Right atrium auricular region (tissue), 2 donors: ENCODE measurements around the gene C6orf52. TPM values are rescaled to one million over a fixed set of nuclear protein-coding genes. Genes with fewer than 3 reads are reported as not detected.

Experiments used
- DNase-seq: peaks from one replicate; pipeline ENCODE4 v3.0.0-alpha.2; 2019; ENCODE audit warnings: low spot score
- H3K27ac ChIP-seq, 2 donors: fragments of 200-600 bp; sonication (generic); 1 replicate in 1 of 2; 2 replicates in 1 of 2; pipeline ENCODE4 v1.5.1; 2016 to 2019
- H3K27me3 ChIP-seq, 2 donors: fragments of 200-600 bp; sonication (generic); one replicate each; pipeline versions ENCODE4 v1.5.1 to v1.6.0; 2017 to 2019
- H3K36me3 ChIP-seq: fragments of 200-600 bp; sonication (generic); one replicate; pipeline ENCODE4 v1.5.1; 2016
- H3K4me1 ChIP-seq, 2 donors: fragments of 200-600 bp; sonication (generic); one replicate each; pipeline versions ENCODE4 v1.5.1 to v1.6.0; 2017 to 2019
- H3K4me3 ChIP-seq, 2 donors: fragments of 200-600 bp; sonication (generic); 1 replicate in 1 of 2; 2 replicates in 1 of 2; pipeline ENCODE4 v1.5.1; 2017 to 2019; ENCODE audit warnings: mild to moderate bottlenecking in 1 of 2, moderate library complexity in 1 of 2
- H3K9me3 ChIP-seq, 2 donors: fragments of 200-600 bp; sonication (generic); one replicate each; pipeline ENCODE4 v1.5.1; 2019
- total RNA-seq, 2 donors: library from RNA; depleted of rRNA; stranded (reverse); fragments of >200 nt; gene quantifications; one replicate each; pipeline ENCODE4 v1.1.0, GENCODE V29; 2016
- TF ChIP-seq, protein P1 (sequence below), 2 donors: fragments of 200-600 bp; sonication (generic); IDR thresholded peaks; one replicate each; pipeline ENCODE4 v1.5.1; 2019; ENCODE audit warnings: antibody characterized with exemption in 2 of 2

C6orf52 gene
- total RNA-seq, 2 donors from 2014 or later = not detected

DNA sequence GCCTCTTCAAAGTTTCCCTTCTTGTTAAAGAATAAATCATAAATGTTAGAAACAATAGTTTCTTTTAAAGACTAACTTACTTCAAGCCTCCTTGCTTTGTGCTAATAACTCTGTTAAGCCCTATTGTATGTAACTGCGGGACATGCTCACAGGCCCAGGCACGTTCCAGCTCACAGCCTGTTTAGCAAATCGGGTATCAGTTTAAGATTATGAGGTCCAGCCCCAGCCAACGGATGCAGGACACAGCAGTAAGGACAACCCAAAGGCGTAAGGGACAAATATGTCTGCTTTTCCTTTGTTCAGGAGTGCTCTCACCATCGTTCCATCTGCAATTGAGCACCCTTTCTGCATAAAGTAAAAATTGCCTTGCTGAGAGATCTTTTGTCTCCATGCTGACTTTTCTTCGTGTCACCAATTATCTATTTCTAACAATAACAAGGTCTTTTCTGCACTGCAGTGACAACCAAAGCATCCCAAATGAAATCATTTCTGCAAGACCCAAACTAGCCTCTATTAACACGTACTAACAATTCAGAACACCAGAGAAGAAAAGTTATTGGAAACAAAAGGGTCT, 1.4 kb downstream of the C6orf52 start:
- Histone ChIP-seq H3K4me3 (no peak overlapping the region), H3K27me3 (no peaks in the 10 kb centered on the region), H3K4me1 (peaks cover 0 to 23% of the 10 kb centered on the region in 2 donors), H3K27ac (no peak overlapping the region), H3K36me3 (peaks cover 6% of the 10 kb centered on the region), H3K9me3 (no peaks in the 10 kb centered on the region)
- DNase-seq = no peak
- TF ChIP-seq, protein P1, sequence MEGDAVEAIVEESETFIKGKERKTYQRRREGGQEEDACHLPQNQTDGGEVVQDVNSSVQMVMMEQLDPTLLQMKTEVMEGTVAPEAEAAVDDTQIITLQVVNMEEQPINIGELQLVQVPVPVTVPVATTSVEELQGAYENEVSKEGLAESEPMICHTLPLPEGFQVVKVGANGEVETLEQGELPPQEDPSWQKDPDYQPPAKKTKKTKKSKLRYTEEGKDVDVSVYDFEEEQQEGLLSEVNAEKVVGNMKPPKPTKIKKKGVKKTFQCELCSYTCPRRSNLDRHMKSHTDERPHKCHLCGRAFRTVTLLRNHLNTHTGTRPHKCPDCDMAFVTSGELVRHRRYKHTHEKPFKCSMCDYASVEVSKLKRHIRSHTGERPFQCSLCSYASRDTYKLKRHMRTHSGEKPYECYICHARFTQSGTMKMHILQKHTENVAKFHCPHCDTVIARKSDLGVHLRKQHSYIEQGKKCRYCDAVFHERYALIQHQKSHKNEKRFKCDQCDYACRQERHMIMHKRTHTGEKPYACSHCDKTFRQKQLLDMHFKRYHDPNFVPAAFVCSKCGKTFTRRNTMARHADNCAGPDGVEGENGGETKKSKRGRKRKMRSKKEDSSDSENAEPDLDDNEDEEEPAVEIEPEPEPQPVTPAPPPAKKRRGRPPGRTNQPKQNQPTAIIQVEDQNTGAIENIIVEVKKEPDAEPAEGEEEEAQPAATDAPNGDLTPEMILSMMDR (IDR thresholded peaks at IDR 0.05) = no peak

DNA sequence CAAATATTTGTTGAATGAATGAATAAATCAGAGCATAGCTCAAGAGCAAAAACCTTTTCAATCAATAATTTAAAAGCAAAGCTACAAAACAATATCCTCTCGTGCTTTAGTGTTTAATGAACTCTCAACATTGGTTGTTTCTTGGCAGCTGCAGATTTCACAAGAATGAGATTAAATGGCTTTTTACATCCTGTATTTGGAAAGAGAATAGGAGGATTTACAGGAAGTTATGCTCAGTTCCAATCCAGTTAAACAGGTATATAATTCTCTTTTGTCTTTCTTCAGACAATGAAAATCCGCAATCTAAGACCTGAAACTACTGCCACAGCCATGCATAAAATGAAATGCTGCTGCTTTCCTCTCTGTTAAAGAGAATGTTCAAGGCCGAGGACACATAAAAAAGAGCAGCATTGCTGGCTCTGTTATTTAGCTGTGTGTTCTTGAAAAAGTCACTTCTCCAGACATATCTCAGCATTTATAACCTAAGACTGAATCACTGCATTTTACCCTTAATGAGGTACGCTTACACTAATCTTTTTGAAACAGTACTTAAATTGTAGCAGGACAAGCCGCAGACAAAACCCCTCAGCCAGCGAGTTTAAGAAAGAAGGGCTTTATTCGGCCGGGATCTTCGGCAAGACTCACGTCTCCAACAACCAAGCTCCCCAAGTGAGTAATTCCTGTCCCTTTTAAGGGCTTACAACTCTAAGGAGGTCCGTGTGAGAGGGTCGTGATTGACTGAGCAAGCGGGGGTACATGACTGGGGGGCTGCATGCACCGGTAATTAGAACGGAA, 3.6 kb downstream of the C6orf52 start:
- no peak for DNase-seq
- Histone ChIP-seq H3K4me1 (peaks cover 0 to 18% of the 10 kb centered on the region in 2 donors), H3K27me3 (no peaks in the 10 kb centered on the region), H3K27ac (no peak overlapping the region), H3K36me3 (no peaks in the 10 kb centered on the region), H3K4me3 (no peak overlapping the region), H3K9me3 (no peaks in the 10 kb centered on the region)
- TF ChIP-seq, protein P1 (IDR thresholded peaks at IDR 0.05) = no peak

DNA sequence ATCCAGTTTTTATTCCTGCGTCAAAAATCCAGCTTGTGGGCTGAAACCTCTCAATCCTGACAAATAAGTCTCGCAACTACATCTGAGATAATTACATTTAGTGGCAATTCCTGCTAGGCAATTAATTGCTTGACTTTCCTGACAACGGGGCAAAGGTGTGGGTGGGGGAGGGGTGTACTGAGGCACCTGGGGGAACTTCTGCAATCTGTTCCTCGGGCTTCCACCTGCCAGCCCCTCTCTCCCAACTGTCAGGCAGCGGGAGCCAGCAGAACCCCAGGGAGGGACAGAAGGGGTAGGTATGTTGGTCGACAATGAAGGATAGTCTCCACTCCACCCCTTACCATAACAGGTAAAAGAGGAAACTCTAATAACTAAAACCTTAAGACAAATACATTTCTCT, 6.8 kb downstream of the C6orf52 start:
- no peaks in the 10 kb centered on the region for H3K27me3 ChIP-seq
- TF ChIP-seq, protein P1 (IDR thresholded peaks at IDR 0.05) = no peak
- H3K9me3 ChIP-seq = no peaks in the 10 kb centered on the region
- H3K4me1 ChIP-seq = no peaks in the 10 kb centered on the region
- H3K27ac ChIP-seq = no peak overlapping the region
- DNase-seq = no peak
- H3K36me3 ChIP-seq = no peaks in the 10 kb centered on the region
- H3K4me3 ChIP-seq = no peak overlapping the region

DNA sequence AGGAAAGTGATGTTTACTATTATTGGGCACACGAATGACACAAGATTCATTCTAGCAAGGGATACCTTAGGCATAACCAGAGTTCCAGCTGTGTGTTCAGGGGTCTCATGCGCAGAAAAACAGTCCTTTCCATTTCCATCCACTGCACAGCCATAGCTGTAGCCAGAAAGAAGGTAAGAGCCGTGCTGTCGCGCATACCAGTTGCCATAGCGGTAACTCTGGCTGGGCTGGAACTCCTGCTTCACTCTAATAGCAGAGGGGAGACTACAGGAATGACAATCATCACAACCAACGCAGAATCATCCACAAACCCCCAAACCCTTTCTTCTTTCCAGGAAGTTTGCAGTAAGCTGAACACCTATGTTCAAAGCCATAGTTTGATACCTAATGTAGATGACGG, 7.5 kb downstream of the C6orf52 start:
- H3K4me3 ChIP-seq = no peak overlapping the region
- H3K27ac ChIP-seq = no peak overlapping the region
- no peaks in the 10 kb centered on the region for H3K4me1 ChIP-seq
- H3K27me3 ChIP-seq = no peaks in the 10 kb centered on the region
- TF ChIP-seq, protein P1 (IDR thresholded peaks at IDR 0.05) = no peak
- H3K9me3 ChIP-seq = no peaks in the 10 kb centered on the region
- no peaks in the 10 kb centered on the region for H3K36me3 ChIP-seq
- no peak for DNase-seq

DNA sequence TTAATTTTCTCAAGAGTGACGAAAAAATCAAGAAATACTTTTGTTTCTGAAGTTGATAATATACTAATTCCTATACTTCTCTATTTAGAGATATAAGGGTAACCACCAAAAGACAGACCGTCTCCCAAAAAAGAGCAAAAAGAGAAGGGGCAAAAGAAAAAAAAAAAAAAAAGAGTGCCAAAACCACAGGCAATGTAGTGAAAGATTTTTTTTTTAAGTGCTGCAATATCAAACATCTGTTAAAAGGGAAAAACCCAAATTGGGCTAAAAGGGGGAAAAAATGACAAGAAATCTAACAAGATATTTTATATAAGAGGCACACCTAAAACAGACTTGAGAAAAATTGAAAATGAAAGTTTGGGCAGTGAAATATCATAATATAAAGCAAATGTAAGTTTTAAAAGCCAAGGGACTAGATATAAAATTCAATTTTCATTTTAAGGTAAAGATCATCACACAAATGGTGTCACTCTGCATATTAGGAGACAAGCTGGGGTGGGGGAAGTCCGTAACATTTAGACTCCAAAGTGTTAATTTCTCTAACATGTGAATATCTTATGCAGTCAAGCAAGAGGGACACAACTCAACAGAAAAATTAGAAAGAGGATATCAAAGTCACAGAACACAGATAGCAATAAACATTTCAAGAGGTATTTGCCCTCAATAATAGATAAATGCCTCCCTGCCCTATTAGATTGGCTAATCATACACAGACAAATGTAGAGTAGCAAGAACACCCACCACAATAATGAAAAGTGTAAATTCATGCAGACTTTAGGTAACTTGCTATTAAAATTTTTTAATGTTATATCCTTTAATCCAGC, 9.1 kb downstream of the C6orf52 start:
- TF ChIP-seq, protein P1 (IDR thresholded peaks at IDR 0.05) = no peak
- no peak for DNase-seq
- H3K4me1 ChIP-seq = no peaks in the 10 kb centered on the region
- H3K27ac ChIP-seq = no peak overlapping the region
- H3K9me3 ChIP-seq = no peaks in the 10 kb centered on the region
- no peak overlapping the region for H3K4me3 ChIP-seq
- no peaks in the 10 kb centered on the region for H3K36me3 ChIP-seq
- H3K27me3 ChIP-seq = no peaks in the 10 kb centered on the region
